ENCODE results near the gene CYB5R2.

Gene CYB5R2

GRCh38 chr11:7636350-7636749 lies 37.0 kb downstream of the CYB5R2 start:
- no peak for DNase-seq

GRCh38 chr11:7635708-7636107 lies 37.6 kb downstream of the CYB5R2 start:
- DNase-seq: no peak

- DNase-seq: peak; percentile 9
Observed at GRCh38 chr11:7635137-7635536, 38.2 kb downstream of the CYB5R2 start.

- no peak for DNase-seq
Observed at GRCh38 chr11:7632211-7632610, 41.1 kb downstream of the CYB5R2 start.

- no peak for DNase-seq
Observed at GRCh38 chr11:7630002-7630401, 43.3 kb downstream of the CYB5R2 start.

GRCh38 chr11:7628660-7629059 lies 44.6 kb downstream of the CYB5R2 start:
- DNase-seq: no peak

- no peak for DNase-seq
Observed at GRCh38 chr11:7622721-7623120, 50.6 kb downstream of the CYB5R2 start.

GRCh38 chr11:7621554-7621953 lies 51.7 kb downstream of the CYB5R2 start:
- DNase-seq: no peak

GRCh38 chr11:7621090-7621489 lies 52.2 kb downstream of the CYB5R2 start:
- DNase-seq: no peak

GRCh38 chr11:7619322-7619721 lies 54.0 kb downstream of the CYB5R2 start:
- no peak for DNase-seq

GRCh38 chr11:7617032-7617431 lies 56.3 kb downstream of the CYB5R2 start:
- DNase-seq: no peak

All from NCI-H1105 treated with DMSO at 0.1 percent for 48 hours (cell line).